ENCODE data around the gene ZNF730.

DNA sequence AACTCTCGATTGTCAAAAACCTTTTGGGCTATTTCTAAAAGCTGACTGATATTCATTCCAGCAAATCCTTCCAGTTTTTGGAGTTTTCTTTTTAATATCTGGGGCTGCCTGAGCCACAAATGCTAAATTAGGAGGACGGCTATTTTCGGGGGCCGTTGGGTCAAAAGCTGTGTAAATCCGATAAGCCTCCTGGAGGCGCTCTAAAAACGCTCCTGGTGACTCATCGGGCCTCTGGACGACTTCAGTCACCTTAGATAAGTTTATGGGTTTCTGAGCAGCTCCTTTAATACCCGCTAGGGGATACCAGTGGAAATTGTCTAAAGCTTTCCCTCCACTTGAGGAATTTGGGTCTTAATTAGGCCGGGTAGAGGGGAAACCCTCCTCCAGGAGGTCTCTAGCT, 66.4 kb downstream of the ZNF730 start:
- TF ChIP-seq CTCF (conservative IDR thresholded peaks at IDR 0.05; ENCODE audit: low read depth, low read length), result no peak
- no peak for TF ChIP-seq EZH2 (IDR thresholded peaks at IDR 0.05; ENCODE audit: low read length, unreplicated experiment)
- TF ChIP-seq EZH2phosphoT487 (IDR thresholded peaks at IDR 0.05; ENCODE audit: borderline replicate concordance, low read length), result no peak

Measured in PC-3 (cell line).